SH-SY5Y (cell line): ENCODE measurements around the gene GDF10.

ENCODE experiments used
- GATA2 ChIP-seq: IDR thresholded peaks from 2 replicates; pipeline ENCODE4 v1.6.1; 2011; ENCODE audit warnings: mild to moderate bottlenecking, low read depth, low read length
- GATA3 ChIP-seq: IDR thresholded peaks from 2 replicates; pipeline ENCODE4 v1.6.1; 2011; ENCODE audit warnings: low read depth, mild to moderate bottlenecking, low read length, moderate library complexity

The GDF10 gene

DNA sequence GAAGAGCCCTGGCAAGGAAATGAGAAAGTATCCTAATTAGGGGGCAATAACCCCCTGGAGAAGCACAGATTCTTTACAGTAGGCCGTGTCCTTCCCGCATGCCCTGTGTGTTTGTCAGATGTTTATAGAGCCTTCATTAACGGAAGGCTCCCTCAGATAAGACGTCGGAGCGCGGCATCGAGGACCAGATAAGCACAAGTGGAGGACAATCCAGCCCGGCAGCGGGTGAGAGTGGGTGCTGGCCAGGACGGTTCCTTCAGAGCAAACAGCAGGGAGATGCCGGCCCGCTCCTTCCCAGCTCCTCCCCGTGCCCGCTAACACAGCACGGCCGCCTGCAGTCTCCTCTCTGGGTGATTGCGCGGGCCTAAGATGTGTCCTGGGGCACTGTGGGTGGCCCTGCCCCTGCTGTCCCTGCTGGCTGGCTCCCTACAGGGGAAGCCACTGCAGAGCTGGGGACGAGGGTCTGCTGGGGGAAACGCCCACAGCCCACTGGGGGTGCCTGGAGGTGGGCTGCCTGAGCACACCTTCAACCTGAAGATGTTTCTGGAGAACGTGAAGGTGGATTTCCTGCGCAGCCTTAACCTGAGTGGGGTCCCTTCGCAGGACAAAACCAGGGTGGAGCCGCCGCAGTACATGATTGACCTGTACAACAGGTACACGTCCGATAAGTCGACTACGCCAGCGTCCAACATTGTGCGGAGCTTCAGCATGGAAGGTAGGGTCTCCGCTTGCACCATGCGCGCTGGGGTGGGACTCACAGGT is 22.5 kb downstream of the GDF10 start, which contains the start of gene GDF2:
GDF2 (plus strand) TSS at position 155 of the 762 bp plus-strand sequence; CDS start at position 370, 215 bp downstream.
- no peak for TF ChIP-seq GATA3
- no peak for TF ChIP-seq GATA2

- no peak for TF ChIP-seq GATA3
- no peak for TF ChIP-seq GATA2
Observed at GRCh38 chr10:47323087-47323486, 23.1 kb downstream of the GDF10 start.

DNA sequence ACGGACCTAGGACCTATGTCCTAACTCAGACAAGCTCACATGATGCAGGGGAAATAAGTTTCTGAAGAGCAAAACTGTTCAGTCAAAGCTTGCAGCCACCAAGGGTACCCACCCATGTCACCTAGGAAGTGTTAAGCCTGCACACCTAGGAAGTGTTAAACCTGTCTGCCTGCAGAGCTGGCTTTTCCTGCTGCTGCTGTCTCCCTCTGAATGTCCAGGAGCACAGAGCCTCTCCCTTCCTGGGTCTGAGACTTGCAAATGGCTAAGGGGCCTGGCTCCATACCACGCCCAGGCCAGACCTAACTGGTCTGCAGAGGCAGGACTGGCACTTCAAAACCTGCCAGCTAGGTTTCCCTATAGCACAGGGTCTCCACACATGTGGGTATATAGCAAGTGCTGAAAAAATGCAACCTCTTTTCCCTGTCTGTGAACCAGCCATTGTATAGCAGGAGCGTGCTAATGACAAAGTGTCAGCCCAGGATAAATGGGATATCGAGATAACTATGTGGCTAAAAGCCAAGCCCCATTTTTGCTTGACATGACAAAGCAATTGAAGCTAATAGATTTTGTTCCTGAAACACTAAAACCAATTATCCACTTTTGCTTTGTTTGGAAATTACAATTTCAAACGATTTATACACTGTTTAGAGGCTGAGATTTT is 23.8 kb downstream of the GDF10 start:
- TF ChIP-seq GATA2 (no peak), GATA3 (no peak)

- TF ChIP-seq GATA2 (no peak), GATA3 (no peak)
Observed at GRCh38 chr10:47325303-47326291, 25.6 kb downstream of the GDF10 start.

DNA sequence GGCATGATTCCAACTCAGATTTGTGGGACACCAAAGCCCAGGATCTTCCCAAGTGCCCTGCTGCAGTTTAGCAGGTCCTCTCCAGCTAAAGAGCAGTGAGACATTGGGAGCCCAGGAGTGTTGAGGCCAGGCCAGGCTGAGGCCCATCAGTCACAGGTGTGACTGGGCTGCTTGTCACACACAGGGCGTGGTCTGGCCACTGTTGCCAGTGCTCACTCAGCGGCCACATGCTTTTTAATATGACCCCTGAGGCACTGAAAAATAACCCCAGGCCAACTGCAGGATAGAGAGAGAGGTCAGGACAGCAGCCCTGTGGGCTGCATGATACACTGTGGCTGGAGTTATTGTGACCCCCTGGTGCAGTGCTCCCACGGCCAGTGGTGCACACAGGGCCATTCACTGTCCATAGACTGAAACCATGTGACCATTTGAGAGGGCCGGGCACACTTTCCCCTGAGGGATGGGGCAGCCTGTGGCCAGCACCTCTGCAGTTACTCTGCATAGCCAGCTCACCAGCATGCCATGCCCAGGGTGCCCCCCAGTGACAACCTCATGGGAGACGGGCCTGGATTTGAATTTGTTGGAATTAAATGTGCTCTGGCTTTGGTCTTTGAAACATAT is 26.4 kb downstream of the GDF10 start:
- TF ChIP-seq GATA2 (no peak), GATA3 (no peak)

DNA sequence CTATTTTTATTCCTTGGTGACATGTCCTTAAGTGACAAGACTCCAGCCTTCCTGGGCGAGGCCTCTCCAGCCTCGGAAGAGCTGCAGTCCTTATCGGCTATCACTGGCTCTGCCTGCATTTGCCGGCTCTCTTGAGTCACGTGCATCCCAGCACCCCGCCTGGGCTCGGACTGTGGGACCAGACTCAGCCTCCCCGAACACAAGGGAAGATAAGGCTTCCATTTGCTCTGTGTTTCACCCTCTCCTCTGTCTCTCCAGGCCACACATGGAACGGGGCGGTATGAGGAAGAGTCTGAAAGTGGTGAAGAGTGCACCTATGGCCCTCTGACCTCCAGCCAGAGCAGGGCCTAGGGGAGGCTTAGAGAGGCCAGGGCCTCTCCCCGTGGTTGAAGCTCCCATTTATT is 26.9 kb downstream of the GDF10 start:
- TF ChIP-seq GATA3 (no peak), GATA2 (no peak)

- no peak for TF ChIP-seq GATA2
- no peak for TF ChIP-seq GATA3
Observed at GRCh38 chr10:47329855-47330254, 29.9 kb downstream of the GDF10 start.

DNA sequence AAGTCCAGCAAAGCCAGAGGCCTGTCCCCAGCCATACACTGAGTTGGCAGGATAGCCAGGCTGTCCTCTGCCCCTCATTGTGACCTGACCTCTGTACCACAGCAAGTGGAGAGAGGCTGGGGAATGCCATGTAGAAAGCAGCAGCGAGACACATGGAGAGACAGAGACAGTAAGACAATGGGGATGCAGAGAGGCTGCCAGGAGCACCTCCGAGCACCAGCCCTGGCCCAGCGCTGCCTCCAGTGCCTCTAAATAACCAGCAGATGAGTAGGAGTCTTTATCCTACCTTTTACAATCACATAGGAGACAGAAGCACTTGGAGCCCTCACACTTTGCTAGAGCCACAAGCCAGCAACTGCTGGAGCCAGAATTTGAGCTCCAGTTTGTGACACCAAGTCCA is 30.4 kb downstream of the GDF10 start:
- no peak for TF ChIP-seq GATA2
- no peak for TF ChIP-seq GATA3

DNA sequence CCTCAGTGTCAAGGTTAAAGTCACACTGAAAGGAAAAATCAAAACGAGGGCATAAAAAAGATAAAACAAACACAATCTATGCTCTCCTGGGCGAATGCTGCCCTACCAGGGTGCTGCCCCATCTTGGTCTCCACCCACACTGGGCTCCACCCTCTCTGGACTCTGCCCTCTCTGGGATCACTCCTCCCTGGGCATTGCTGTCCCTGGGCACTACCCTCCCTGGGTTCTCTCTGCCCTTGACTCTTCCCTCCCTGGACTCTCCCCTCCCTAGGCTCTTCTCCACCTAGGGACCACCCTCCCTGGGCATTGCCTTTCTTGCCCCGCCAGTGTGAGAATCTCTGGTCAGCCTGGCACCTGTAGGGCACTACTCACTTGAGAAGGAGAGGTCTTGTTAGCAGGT is 30.8 kb downstream of the GDF10 start:
- TF ChIP-seq GATA2 (no peak), GATA3 (no peak)

DNA sequence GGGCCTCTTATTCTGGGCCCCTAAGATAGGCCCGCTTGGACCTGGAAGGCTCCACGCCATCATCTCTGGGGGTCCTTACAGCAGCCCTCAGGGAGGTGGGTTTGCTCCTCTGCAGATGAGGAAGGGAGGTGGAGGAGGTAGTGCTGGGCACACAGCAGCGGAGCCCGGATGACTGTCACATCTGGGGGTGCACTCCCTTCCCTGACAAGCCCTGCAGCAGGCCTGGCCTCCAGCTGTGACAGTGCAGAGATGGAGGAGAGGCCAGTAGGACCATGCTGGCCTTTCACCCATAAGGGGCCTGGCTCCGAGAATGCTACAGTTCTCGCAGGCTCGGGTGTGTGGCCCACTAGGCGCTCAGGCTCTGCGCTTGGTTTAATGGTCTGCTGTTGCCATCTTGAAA is 31.5 kb downstream of the GDF10 start:
- TF ChIP-seq GATA3 (no peak), GATA2 (no peak)

DNA sequence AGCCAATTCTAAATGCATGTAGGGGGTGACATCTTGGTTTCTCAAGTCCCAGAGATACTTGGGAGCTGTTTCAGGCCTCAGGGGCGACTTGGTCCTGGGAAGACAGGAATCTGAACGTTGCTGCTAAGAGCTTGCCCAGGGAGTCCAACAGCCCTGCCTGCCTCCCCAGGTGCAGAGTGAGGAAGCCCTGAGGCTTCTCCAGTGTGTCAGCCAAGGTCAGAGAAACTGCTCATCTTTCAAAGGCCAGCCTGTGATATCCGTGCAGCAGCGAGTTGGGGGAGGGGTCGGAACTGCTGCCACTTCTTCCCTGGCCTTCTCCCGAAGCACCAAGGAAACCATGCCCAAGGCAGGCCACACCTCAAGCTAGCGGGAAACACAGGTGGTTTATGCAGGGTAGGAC is 32.0 kb downstream of the GDF10 start:
- TF ChIP-seq GATA3 (no peak), GATA2 (no peak)

DNA sequence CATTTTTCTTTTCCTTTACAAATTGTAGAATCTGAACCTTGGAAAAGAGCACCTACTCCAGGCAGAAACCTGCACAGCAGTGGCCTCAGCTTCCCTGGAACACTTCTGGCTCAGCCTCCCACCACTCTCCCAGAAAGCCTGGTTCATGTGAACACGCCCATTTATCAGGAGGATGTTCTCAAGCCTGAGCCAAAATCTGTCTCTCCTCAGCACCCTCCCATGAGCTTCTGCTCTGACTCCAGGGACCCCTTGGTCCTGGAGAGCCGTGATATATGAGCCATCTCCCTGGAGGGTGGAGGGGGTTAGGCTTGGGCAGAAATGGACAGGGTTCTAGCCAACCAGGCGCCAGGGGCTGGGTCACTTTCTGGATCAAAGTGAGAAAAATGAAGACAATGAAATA is 32.4 kb downstream of the GDF10 start:
- no peak for TF ChIP-seq GATA2
- no peak for TF ChIP-seq GATA3

DNA sequence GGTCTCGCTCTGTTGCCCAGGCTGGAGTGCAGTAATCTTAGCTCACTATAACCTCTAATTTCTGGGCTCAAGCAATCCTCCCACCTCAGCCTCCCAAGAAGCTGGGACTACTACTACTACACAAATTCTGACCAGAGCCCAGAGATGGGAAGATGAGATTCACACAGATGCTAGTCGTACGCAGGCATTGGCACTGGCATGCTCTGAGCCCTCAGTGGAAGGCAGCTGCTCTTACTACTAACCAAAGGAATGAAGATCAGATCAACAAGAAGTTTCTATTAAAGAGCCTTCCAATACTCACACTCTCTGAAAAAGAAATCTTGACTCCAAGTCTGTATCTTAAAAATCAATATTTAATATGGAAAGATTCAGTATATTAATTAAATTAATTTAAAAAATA is 32.9 kb downstream of the GDF10 start:
- no peak for TF ChIP-seq GATA2
- no peak for TF ChIP-seq GATA3

DNA sequence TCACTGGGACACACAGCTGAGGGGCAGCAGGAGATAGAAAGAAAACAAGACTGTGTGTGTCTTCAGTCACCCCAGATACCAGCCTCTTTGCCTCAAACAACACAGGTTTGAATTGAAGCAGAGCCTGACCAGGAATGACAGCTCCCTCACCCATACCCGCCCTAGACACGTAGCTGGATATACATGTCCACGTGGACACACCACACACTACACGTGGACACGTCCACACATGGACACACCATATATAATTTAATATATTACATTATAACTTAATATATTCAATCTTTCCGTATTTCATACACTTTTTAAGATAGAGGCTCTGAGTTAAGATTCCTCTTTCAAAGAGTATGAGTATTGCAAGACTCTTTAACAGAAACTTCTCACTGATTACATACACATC is 33.5 kb downstream of the GDF10 start:
- TF ChIP-seq GATA3, result no peak
- TF ChIP-seq GATA2, result no peak
